OCI-M1 (cell line): Measurements from ENCODE around the gene BAHCC1.

Experiments used
- DNase-seq: peaks from one replicate; lab custom pipeline; 2025; lab: John Stamatoyannopoulos, UW

Gene BAHCC1

GRCh38 chr17:81461607-81462500 lies 66.6 kb downstream of the BAHCC1 start:
- DNase-seq: no peak

- no peak for DNase-seq
Observed at GRCh38 chr17:81462506-81463125, 67.4 kb downstream of the BAHCC1 start.

GRCh38 chr17:81463506-81463905 lies 68.2 kb downstream of the BAHCC1 start:
- no peak for DNase-seq

DNA sequence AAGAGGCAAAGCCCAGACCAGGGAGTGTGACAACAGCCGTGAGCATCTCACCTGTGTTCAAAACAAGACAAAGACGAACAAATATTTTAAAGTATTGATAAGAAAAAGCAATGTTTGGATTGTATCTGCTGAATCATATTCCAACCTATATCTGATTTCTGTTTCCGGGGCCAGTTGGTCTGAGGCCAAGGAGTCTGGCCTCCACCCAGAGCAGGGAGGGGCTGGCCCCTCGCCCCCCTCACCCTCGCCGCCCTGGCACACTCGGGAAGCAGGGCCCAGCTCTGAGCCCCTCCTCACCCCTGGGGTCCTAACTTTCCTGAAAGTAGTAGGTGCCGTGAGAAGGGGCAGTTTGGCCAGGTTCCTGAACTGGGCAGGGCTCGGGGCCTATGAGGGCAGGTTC lies 69.3 kb downstream of the BAHCC1 start:
- DNase-seq: no peak

- DNase-seq: no peak
Observed at GRCh38 chr17:81465910-81466309, 70.7 kb downstream of the BAHCC1 start.

DNA sequence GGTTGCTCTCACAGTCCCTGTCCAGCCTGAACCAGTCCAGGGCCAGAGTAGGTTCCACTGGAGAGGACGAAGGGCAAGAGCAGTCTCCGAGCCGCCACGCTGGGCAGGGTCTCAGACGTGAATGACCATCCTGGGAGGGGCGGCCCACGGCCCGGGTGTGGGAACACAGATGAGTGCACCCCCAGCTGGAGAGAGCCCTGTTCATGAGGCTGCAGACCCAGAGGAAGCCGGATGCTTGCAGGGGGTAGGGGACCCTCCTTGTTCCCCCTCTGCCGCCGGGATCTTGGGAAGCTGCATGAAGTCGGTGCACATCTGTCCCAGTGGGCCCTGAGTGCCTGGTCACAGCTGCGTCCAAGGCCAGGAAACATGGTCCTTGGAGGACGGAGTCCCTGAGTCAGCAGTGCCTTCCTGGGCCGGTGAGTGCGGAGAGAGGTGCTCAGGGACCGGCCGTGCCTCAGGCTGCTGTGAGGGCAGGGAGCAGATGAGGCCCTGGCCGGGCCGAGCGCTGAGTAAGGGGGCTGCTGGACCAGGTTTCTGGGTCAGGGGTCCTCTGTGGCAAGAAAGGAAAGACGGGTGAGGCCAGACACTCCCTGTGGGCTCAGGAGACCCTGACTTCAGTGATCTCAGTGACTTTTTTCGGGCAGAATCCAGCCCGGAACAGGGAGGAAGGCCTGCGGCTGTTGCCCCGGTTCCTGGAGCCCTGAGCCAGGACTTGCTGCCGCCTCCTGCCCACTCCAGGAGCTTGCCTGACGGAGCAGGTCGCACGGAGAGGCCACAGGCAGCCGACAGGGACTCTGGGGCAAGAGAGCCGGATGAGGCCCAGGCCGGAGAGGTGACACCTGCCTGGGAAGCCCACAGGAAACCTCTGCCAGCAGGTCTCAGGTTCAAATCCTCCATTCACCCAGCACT lies 71.6 kb downstream of the BAHCC1 start:
- no peak for DNase-seq

GRCh38 chr17:81468111-81468769 lies 73.0 kb downstream of the BAHCC1 start:
- no peak for DNase-seq

GRCh38 chr17:81468770-81469121 lies 73.5 kb downstream of the BAHCC1 start:
- DNase-seq: no peak

GRCh38 chr17:81469266-81469665 lies 74.0 kb downstream of the BAHCC1 start:
- no peak for DNase-seq

- no peak for DNase-seq
Observed at GRCh38 chr17:81470270-81470943, 75.2 kb downstream of the BAHCC1 start.

- DNase-seq: no peak
Observed at GRCh38 chr17:81470944-81471817, 75.9 kb downstream of the BAHCC1 start.

DNA sequence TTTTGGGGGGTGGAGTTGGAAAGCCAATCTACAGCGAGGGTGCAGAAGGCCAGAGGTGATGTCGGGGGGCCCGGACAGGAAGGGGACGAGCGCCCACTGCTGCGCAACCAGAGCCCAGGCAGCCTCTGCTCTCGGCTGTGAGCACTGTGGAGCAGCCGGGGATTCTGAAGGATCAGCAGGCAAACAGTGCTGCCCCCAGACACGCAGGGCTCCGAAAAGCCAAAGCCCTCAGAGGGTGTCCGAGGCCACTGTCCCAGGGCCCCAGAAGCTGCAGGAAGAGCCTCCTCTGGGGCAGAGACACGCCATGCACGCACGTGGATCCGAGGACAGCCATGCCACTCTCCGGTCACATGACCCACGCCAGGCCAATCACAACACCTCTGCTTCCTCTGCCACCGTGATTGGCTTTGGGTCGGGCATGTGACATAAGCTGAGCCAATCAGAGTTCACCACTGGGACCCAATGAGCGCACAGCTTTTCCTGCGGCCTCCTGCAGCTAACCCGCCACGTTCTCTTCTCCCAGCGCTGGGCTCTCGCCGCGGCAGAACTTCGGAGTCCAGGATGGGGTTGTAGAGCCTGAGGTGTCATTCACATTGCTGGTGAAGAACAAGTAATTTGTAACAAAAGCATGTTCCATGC lies 76.7 kb downstream of the BAHCC1 start:
- DNase-seq: no peak

GRCh38 chr17:81473019-81473418 lies 77.8 kb downstream of the BAHCC1 start:
- DNase-seq: no peak

DNA sequence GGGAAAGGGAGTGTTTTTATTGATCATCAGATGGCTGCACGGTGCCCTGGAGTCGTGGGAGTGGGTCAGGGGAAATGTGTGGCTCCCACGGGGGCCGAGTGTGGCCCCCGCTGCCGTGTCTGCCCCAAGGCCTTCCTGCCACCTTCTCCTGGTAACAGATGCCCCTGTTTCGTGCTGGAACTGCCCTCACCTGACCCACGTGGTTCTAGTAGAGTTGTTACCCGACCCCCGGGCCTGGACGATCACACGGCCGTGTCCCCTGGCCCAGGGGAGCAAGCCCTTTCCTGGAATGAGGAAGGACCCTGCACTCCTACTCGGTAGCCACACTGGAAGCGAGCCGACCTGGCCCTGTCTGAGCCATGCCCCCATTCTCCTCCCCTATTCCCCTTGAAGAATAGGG lies 79.7 kb downstream of the BAHCC1 start:
- DNase-seq: no peak

DNA sequence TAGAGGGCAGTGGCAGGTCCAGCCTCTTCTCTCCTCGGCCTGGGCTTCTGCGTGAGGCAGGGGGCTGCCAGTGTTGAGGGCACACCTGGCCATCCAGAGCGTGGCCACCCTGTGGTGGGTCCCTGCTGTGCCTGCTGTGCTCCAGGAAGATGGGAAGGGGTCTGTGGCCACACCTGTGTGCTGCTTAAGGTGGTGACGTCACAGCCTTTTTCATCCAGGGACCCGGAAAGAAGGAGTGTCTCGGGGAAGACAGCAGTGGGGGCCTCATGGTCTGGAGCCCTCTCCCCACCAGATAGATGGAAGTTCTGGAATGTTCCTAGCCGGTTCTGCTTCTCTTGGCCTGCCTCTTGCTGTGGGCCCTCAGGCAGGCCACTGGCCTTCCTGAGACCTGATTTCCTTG lies 80.8 kb downstream of the BAHCC1 start:
- no peak for DNase-seq

DNA sequence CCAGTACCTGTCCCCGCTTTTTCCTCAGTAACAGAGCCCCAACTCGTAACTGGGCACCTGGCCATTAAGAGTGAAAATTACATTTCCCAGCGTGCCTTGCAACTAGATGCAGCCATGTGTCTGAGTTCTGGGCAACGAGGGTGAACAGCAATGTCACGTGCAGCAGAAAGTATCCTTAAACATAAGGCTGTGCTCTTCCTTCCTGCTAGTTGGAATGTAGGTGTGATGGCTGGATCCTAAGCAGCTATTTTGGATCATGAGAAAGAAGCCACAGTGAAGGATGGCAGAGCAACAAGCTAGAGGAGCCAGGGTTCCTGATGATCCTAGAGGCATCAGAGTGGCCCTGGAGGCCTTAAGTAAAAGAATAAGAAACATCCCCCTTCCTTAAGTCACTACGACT lies 81.4 kb downstream of the BAHCC1 start:
- no peak for DNase-seq

- DNase-seq: no peak
Observed at GRCh38 chr17:81477173-81477572, 81.9 kb downstream of the BAHCC1 start.

DNA sequence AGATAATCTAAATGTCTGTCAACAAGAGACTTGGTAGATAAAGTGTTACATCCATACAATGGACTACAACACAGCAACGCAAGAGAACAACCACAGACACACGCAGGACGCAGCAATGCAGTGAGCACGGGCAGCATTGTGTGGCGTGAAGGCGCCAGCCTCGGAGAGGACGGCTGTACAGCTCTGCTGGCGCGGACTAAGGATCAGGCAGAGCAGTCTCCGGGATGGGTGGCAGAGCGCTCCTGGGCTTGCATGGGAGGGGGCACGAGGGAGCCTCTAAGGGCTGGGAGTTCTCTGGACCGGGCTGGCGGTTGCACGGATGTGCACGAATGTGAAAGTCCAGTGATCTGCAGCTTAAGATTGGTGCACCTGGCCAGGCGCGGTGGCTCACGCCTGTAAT lies 82.9 kb downstream of the BAHCC1 start:
- DNase-seq: no peak

DNA sequence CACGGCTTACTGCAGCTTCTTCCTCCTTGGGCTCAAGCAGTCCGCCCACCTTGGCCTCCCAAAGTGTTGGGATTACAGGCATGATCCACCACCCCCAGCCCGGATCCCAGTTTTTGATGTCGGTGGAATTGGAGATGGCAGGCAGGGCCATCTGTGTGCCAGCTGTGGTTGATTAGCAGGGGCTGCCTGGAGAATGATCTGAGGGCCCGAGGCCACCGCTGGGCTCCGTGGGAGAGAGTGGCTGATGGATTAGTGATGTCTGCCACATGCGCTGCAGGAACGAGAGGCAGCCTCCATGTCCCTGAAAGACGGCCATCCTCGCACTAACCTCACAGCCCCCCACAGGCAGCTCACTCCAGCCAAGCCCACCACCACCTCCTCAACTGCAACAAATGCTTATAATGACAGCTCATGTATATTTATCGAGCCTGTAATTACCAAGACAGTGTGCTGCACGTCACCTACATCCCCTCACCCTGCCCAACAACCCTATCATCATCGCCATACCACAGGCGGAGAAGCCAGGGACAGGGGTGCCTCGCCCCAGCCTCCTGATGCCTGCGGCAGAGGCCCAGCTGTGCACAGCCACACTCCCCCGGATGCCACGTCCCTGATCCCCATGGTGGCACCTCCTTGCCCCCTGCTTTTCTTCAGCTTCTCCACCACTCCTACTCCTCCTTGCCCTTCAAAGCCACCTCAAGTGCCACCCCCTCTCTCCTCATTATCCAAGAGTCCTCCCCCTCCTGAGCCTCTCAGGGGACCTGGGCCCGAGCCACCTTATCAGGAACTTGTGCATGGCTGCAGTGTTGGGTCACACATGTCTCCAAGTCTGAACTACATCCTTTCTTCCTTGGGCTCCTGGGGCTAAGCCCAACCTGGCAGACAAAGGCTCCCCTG lies 84.2 kb downstream of the BAHCC1 start:
- DNase-seq: no peak
